Progenitor cell of endocrine pancreas (in vitro differentiated cells): ENCODE results near the gene ARHGEF26. TPM values are rescaled to one million over a fixed set of nuclear protein-coding genes. Genes with fewer than 3 reads are reported as not detected.

Experiments
- DNase-seq: peaks from one replicate; pipeline ENCODE4 v3.0.0; 2021; ENCODE audit warnings: low spot score; ENCODE audit not compliant: unreplicated experiment
- H3K27ac Mint-ChIP-seq: 2 replicates; pipeline ENCODE4 v1.8.0; 2021; ENCODE audit warnings: mild to moderate bottlenecking, moderate library complexity, mixed read lengths
- H3K27me3 Mint-ChIP-seq: 2 replicates; pipeline ENCODE4 v1.8.0; 2021; ENCODE audit warnings: mixed read lengths
- H3K36me3 Mint-ChIP-seq: 2 replicates; pipeline ENCODE4 v1.8.0; 2022; ENCODE audit warnings: mixed read lengths; ENCODE audit not compliant: insufficient read depth
- H3K4me1 Mint-ChIP-seq: 2 replicates; pipeline ENCODE4 v1.8.0; 2021; ENCODE audit warnings: low read depth, mixed read lengths
- H3K4me3 Mint-ChIP-seq: 2 replicates; pipeline ENCODE4 v1.8.0; 2021; ENCODE audit warnings: low read depth, mild to moderate bottlenecking, moderate library complexity, mixed read lengths
- H3K9me3 Mint-ChIP-seq: 2 replicates; pipeline ENCODE4 v1.8.0; 2021; ENCODE audit warnings: low read depth, mixed read lengths
- total RNA-seq: library from RNA; stranded (reverse); gene quantifications from 2 replicates; pipeline ENCODE4 v1.2.1, GENCODE V29; 2021
- TF ChIP-seq, protein P1 (sequence below): fragments of 200-600 bp; sonication (generic); IDR thresholded peaks from one replicate; pipeline ENCODE4 v1.5.0; 2021; ENCODE audit warnings: antibody characterized with exemption, mild to moderate bottlenecking; ENCODE audit not compliant: unreplicated experiment

Gene ARHGEF26
- total RNA-seq, 1 donor from 2014 or later: 10.0 TPM

DNA sequence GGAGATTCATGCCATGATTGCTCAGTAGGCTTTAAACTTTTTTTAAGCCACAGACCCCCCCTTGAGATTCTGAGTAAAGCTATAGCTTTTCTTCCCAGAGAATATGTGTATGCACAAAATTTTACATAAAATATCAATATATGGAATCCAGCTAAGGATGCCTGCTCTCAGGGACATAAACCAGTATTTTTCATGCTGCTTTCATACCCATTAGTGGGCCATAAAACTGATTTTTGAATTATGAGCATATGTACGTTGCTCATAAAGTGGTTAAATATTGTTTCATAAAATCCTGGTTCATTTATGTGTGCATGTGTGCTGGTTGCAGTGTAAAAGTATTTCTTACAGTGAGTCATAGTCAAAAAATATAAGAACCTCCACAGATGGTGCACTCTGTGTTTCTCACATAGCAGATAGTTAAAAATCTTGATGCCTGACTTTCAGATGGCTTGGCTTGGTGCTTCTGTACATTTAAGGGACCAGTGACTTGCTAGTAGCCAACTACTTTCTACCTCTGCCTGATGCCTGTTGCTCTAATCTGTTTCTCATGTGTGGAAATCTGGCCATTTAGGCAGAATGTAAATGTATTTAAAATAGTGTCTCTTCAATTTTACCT is 71.9 kb downstream of the ARHGEF26 start:
- no peaks in the 10 kb centered on the region for H3K27me3 Mint-ChIP-seq

DNA sequence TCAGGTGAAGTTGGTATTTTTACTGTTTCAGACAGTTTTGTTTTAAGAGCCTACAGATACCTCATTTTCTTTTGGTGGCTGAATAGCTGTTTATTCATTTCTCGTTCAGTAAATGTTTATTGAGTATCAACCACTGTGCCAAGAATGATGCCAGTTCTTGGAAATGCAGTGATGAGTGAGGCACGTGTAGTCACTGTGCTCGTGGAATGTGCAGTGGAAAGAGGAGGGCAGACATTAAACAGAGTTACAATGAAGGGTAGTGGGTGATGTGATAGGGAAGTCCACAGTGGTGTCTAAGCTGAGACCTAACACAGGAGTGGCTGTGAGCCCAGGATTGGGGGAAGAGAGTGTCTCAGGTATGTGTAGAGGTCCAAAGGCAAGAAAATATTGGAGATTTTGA is 73.7 kb downstream of the ARHGEF26 start:
- DNase-seq: no peak
- Mint-ChIP-seq H3K27ac (no peak overlapping the region), H3K4me3 (no peak overlapping the region), H3K27me3 (no peaks in the 10 kb centered on the region), H3K9me3 (peaks cover 8% of the 10 kb centered on the region), H3K36me3 (peaks cover 17% of the 10 kb centered on the region), H3K4me1 (no peaks in the 10 kb centered on the region)
- TF ChIP-seq, protein P1, sequence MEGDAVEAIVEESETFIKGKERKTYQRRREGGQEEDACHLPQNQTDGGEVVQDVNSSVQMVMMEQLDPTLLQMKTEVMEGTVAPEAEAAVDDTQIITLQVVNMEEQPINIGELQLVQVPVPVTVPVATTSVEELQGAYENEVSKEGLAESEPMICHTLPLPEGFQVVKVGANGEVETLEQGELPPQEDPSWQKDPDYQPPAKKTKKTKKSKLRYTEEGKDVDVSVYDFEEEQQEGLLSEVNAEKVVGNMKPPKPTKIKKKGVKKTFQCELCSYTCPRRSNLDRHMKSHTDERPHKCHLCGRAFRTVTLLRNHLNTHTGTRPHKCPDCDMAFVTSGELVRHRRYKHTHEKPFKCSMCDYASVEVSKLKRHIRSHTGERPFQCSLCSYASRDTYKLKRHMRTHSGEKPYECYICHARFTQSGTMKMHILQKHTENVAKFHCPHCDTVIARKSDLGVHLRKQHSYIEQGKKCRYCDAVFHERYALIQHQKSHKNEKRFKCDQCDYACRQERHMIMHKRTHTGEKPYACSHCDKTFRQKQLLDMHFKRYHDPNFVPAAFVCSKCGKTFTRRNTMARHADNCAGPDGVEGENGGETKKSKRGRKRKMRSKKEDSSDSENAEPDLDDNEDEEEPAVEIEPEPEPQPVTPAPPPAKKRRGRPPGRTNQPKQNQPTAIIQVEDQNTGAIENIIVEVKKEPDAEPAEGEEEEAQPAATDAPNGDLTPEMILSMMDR: no peak

More for the DNA sequence above, 71.9 kb downstream of the ARHGEF26 start:
- no peaks in the 10 kb centered on the region for H3K4me1 Mint-ChIP-seq
- peaks cover 7% of the 10 kb centered on the region for H3K36me3 Mint-ChIP-seq
- H3K4me3 Mint-ChIP-seq: no peak overlapping the region
- H3K27ac Mint-ChIP-seq: no peak overlapping the region
- no peaks in the 10 kb centered on the region for H3K9me3 Mint-ChIP-seq
- TF ChIP-seq, protein P1: no peak
- no peak for DNase-seq

- no peak for DNase-seq
- peaks cover 12% of the 10 kb centered on the region for H3K9me3 Mint-ChIP-seq
- H3K4me1 Mint-ChIP-seq: no peaks in the 10 kb centered on the region
- H3K27me3 Mint-ChIP-seq: no peaks in the 10 kb centered on the region
- peaks cover 22% of the 10 kb centered on the region for H3K36me3 Mint-ChIP-seq
- H3K4me3 Mint-ChIP-seq: no peak overlapping the region
- TF ChIP-seq, protein P1: no peak
- H3K27ac Mint-ChIP-seq: no peak overlapping the region
Measured at GRCh38 chr3:154195620-154196356, 74.6 kb downstream of the ARHGEF26 start.

DNA sequence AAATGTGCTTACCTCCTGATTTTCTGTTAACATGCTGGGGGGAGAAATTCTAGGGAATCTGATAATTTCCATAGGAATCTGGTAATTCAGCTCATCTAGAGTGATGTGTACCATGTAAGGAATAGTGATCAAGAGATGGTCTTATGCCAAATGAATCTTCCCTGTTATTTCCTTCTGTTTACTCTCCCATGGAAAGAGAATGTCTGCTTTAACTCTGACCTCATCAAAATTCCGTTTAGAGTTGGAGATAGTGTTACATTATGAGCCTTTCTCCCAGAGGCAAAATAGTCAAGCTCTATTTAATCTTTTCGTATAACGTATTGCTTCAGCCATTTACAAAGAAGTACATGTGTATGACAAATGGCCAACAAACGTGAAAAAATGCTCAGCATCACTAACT is 76.6 kb downstream of the ARHGEF26 start:
- DNase-seq: no peak
- H3K4me1 Mint-ChIP-seq: no peaks in the 10 kb centered on the region
- no peaks in the 10 kb centered on the region for H3K27me3 Mint-ChIP-seq
- peaks cover 26% of the 10 kb centered on the region for H3K36me3 Mint-ChIP-seq
- TF ChIP-seq, protein P1: no peak
- H3K27ac Mint-ChIP-seq: no peak overlapping the region
- peaks cover 12% of the 10 kb centered on the region for H3K9me3 Mint-ChIP-seq
- no peak overlapping the region for H3K4me3 Mint-ChIP-seq

DNA sequence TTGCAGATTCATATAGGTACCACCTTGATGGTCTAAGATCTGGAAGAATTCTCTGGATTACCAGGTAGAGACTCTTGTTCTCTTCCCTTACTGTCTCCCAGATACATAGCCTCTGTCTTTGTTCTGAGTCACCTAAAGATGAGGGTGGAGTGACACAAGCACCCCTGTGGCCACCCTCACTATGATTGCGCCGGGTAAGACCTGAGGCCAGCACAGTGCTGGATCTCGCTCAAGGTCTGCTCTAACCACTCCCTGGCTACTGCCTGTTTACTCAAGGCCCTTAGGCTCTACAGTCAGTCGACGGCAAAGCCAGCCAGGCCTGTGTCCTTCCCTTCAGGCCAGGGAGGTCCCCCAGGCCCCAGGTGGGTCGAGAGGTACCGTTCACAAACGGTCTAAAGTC is 88.3 kb downstream of the ARHGEF26 start:
- TF ChIP-seq, protein P1: no peak
- H3K27ac Mint-ChIP-seq: no peak overlapping the region
- H3K4me3 Mint-ChIP-seq: no peak overlapping the region
- DNase-seq: no peak
- peaks cover 27% of the 10 kb centered on the region for H3K9me3 Mint-ChIP-seq
- H3K36me3 Mint-ChIP-seq: peaks cover 43% of the 10 kb centered on the region
- no peaks in the 10 kb centered on the region for H3K27me3 Mint-ChIP-seq
- H3K4me1 Mint-ChIP-seq: no peaks in the 10 kb centered on the region
